D721Med (cell line): Measurements from ENCODE around the gene ZNRF4.

Experiments
- DNase-seq: peaks from one replicate; pipeline ENCODE4 v3.0.0; 2011; ENCODE audit warnings: low spot score; ENCODE audit not compliant: insufficient read length
- FAIRE-seq: peaks from 2 replicates; lab custom pipeline; 2011; peaks lifted over from hg19 to GRCh38; lab: Jason Lieb, UNC
- CTCF ChIP-seq: IDR thresholded peaks from 2 replicates; pipeline ENCODE4 v1.5.1; 2012; ENCODE audit warnings: mild to moderate bottlenecking, control low read depth; ENCODE audit not compliant: insufficient read depth; ENCODE audit errors: missing control alignments

Gene ZNRF4

GRCh38 chr19:5451494-5451893, 3.7 kb upstream of the ZNRF4 start:
- DNase-seq, result no peak
- FAIRE-seq, result no peak
- no peak for TF ChIP-seq CTCF

- no peak for DNase-seq
- TF ChIP-seq CTCF, result no peak
- FAIRE-seq, result no peak
Observed at GRCh38 chr19:5452594-5453565, 2.3 kb upstream of the ZNRF4 start.

GRCh38 chr19:5454743-5455142, 474 bp upstream of the ZNRF4 start:
- no peak for TF ChIP-seq CTCF
- no peak for FAIRE-seq

GRCh38 chr19:5456130-5456840, 1.1 kb downstream of the ZNRF4 start:
- no peak for FAIRE-seq
- no peak for DNase-seq
- TF ChIP-seq CTCF, result no peak

More at GRCh38 chr19:5454743-5455142, 474 bp upstream of the ZNRF4 start:
- DNase-seq, result no peak

GRCh38 chr19:5456841-5457200, 1.6 kb downstream of the ZNRF4 start:
- no peak for TF ChIP-seq CTCF
- no peak for DNase-seq
- no peak for FAIRE-seq

- TF ChIP-seq CTCF, result no peak
- no peak for FAIRE-seq
- DNase-seq, result no peak
Observed at GRCh38 chr19:5457709-5458108, 2.5 kb downstream of the ZNRF4 start.
